Transverse colon (tissue), 4 donors: Measurements from ENCODE around the gene ZACN. TPM values are rescaled to one million over a fixed set of nuclear protein-coding genes. Genes with fewer than 3 reads are reported as not detected.

Experiments used
- DNase-seq: peaks from one replicate; pipeline ENCODE4 v3.0.0-alpha.2; 2019
- H3K27ac ChIP-seq, 4 donors: fragments of 200-600 bp; sonication (generic); 2 replicates each; pipeline ENCODE4 v1.5.1; 2016 to 2018; ENCODE audit warnings: inconsistent platforms in 4 of 4
- H3K27me3 ChIP-seq: fragments of 200-600 bp; sonication (generic); 2 replicates; pipeline ENCODE4 v1.5.1; 2017; ENCODE audit warnings: inconsistent platforms
- H3K36me3 ChIP-seq, 4 donors: fragments of 200-600 bp; sonication (generic); 2 replicates each; pipeline ENCODE4 v1.5.1; 2017 to 2019; ENCODE audit warnings: inconsistent platforms in 4 of 4
- H3K4me1 ChIP-seq, 4 donors: fragments of 200-600 bp; sonication (generic); 2 replicates each; pipeline ENCODE4 v1.5.1; 2017 to 2020; ENCODE audit warnings: inconsistent platforms in 4 of 4
- H3K4me3 ChIP-seq, 4 donors: fragments of 200-600 bp; sonication (generic); 1 replicate in 1 of 4; 2 replicates in 3 of 4; pipeline versions ENCODE4 v1.5.1 to v1.6.1; 2017 to 2019; ENCODE audit warnings: inconsistent platforms in 4 of 4
- H3K9me3 ChIP-seq, 2 donors: fragments of 200-600 bp; sonication (generic); 2 replicates each; pipeline ENCODE4 v1.5.1; 2017 to 2019; ENCODE audit warnings: inconsistent platforms in 2 of 2
- CTCF ChIP-seq, 5 experiments: fragments of 200-600 bp in 3 of 5; fragments of 450-650 bp in 2 of 5; sonication (generic) in 3 of 5; IDR thresholded peaks; 1 replicate in 2 of 5; 2 replicates in 3 of 5; pipeline ENCODE4 v1.5.1; 2016 to 2017; ENCODE audit warnings: antibody characterized with exemption in 5 of 5, inconsistent platforms in 3 of 5, mild to moderate bottlenecking in 2 of 5, moderate library complexity in 1 of 5
- EP300 ChIP-seq: sonication (generic); formaldehyde crosslinking; IDR thresholded peaks from one replicate; pipeline ENCODE4 v1.6.1; 2017; ENCODE audit warnings: antibody characterized with exemption, low read depth
- POLR2A ChIP-seq: fragments of 450-650 bp; IDR thresholded peaks from one replicate; pipeline ENCODE4 v1.6.1; 2016; ENCODE audit warnings: antibody characterized with exemption, mild to moderate bottlenecking, moderate library complexity
- POLR2AphosphoS5 ChIP-seq, 3 donors: sonication (generic); formaldehyde crosslinking; IDR thresholded peaks; one replicate each; pipeline ENCODE4 v1.6.1; 2016; ENCODE audit warnings: antibody characterized with exemption in 3 of 3
- WGBS, 2 donors: methylation state at CpG; one replicate each; pipeline ENCODE4 v1.1.5; 2018; ENCODE audit warnings: low coverage in 1 of 2; 5-methylcytosine and 5-hydroxymethylcytosine counted together
- in situ Hi-C, 4 donors: fragments of 200-750 bp; cut with MboI; loops; one replicate each; pipeline versions ENCODE4 v1.15.0 to v1.15.1; 2017; ENCODE audit warnings: low sequenced_read_pairs in 3 of 4, low pct_ligation_motif_present in 1 of 4, low pct_unique_long_range_greater_than_20kb in 1 of 4
- intact Hi-C: fragments of 100-400 bp; cut with DNase I; formaldehyde crosslinking; loops from one replicate; pipeline ENCODE4 v1.15.1; 2023; ENCODE audit warnings: low total_unique reads
- total RNA-seq, 4 donors: library from RNA; depleted of rRNA; stranded (reverse); fragments of >200 nt; gene quantifications; one replicate each; pipeline ENCODE4 v1.1.0, GENCODE V29; 2016

ZACN gene
- total RNA-seq, 4 donors from 2014 or later: 0.40 TPM; not detected in 3

GRCh38 chr17:76095943-76096342, 17.0 kb downstream of the ZACN start:
- Histone ChIP-seq H3K4me3 (no peak overlapping the region), H3K9me3 (no peaks in the 10 kb centered on the region), H3K4me1 (no peaks in the 10 kb centered on the region), H3K36me3 (peaks cover 0 to 74% (median 15%) of the 10 kb centered on the region in 4 donors), H3K27ac (no peak overlapping the region), H3K27me3 (no peaks in the 10 kb centered on the region)
- in situ Hi-C loops (no loop called here), intact Hi-C loops (no loop called here)
- DNase-seq: no peak
- 90% methylated on average over 13 of the region's 13 CpGs; no CpG with 5 or more reads in 1 of the 2 donors for WGBS, 2 donors
- TF ChIP-seq POLR2AphosphoS5 (IDR thresholded peaks at IDR 0.05) (no peak), EP300 (no peak)

- no peaks in the 10 kb centered on the region for H3K9me3 ChIP-seq
- no peak overlapping the region for H3K27ac ChIP-seq
- peaks cover 5 to 12% (median 7%) of the 10 kb centered on the region in 4 donors for H3K4me1 ChIP-seq
- intact Hi-C loops (no loop called here), in situ Hi-C loops (no loop called here)
- H3K36me3 ChIP-seq: peaks cover 0 to 76% (median 19%) of the 10 kb centered on the region in 4 donors
- WGBS, 2 donors: 92 to 96% methylated on average over 3 to 19 of the region's 19 CpGs
- H3K27me3 ChIP-seq: no peaks in the 10 kb centered on the region
- DNase-seq: no peak
- TF ChIP-seq POLR2A: no peak
- no peak for TF ChIP-seq POLR2AphosphoS5 (IDR thresholded peaks at IDR 0.05)
- no peak for TF ChIP-seq EP300
- TF ChIP-seq CTCF (IDR thresholded peaks at IDR 0.05): no peak
- no peak overlapping the region for H3K4me3 ChIP-seq
Observed at GRCh38 chr17:76097716-76098295, 18.8 kb downstream of the ZACN start.

- Histone ChIP-seq H3K27ac (peak overlapping the region; percentile 81 to 87 (median 84)), H3K4me1 (peaks cover 11 to 33% (median 25%) of the 10 kb centered on the region in 4 donors), H3K4me3 (peak overlapping the region; percentile 64 to 92 (median 75)), H3K27me3 (no peaks in the 10 kb centered on the region), H3K9me3 (no peaks in the 10 kb centered on the region), H3K36me3 (peaks cover 0 to 34% (median 4%) of the 10 kb centered on the region in 4 donors)
- intact Hi-C loops (no loop called here), in situ Hi-C loops (no loop called here)
- no peak for TF ChIP-seq EP300
- TF ChIP-seq CTCF (IDR thresholded peaks at IDR 0.05): no peak
- no peak for TF ChIP-seq POLR2AphosphoS5 (IDR thresholded peaks at IDR 0.05)
- no peak for TF ChIP-seq POLR2A
- DNase-seq: no peak
- WGBS, 2 donors: 0% methylated on average over 4 of the region's 4 CpGs; no CpG with 5 or more reads in 1 of the 2 donors
Observed at GRCh38 chr17:76102944-76103273, 23.9 kb downstream of the ZACN start.

GRCh38 chr17:76103274-76104139, 24.5 kb downstream of the ZACN start, which contains the start of gene EXOC7:
TSS of gene EXOC7 (minus strand) at chr17:76103787. CDS start at chr17:76103692, 95 bp downstream.
- Histone ChIP-seq H3K4me3 (peak within 1 kb of the TSS; percentile 64 to 92 (median 75)), H3K27ac (peak within 1 kb of the TSS; percentile 81 to 87 (median 84)), H3K36me3 (peaks cover 0 to 28% (median 4%) of the 10 kb centered on the region in 4 donors), H3K9me3 (no peaks in the 10 kb centered on the region), H3K4me1 (peaks cover 11 to 33% (median 25%) of the 10 kb centered on the region in 4 donors), H3K27me3 (no peaks in the 10 kb centered on the region)
- in situ Hi-C loops: no loop called here
- intact Hi-C loops: no loop called here
- WGBS, 2 donors: 2% methylated on average over 53 of the region's 55 CpGs; no CpG with 5 or more reads in 1 of the 2 donors
- DNase-seq: peak; percentile 94
- TF ChIP-seq CTCF (IDR thresholded peaks at IDR 0.05) (peak in 2 of 5 experiments; percentile 33 to 35), POLR2A (peak; percentile 75), POLR2AphosphoS5 (IDR thresholded peaks at IDR 0.05) (peak; percentile 43 to 60 (median 60)), EP300 (no peak)
